ENCODE results near the gene RHOT2. TPM values are rescaled to one million over a fixed set of nuclear protein-coding genes. Genes with fewer than 3 reads are reported as not detected.

RHOT2 gene
- total RNA-seq, 4 donors from 2014 or later, result 110 to 416 (median 239) TPM

DNA sequence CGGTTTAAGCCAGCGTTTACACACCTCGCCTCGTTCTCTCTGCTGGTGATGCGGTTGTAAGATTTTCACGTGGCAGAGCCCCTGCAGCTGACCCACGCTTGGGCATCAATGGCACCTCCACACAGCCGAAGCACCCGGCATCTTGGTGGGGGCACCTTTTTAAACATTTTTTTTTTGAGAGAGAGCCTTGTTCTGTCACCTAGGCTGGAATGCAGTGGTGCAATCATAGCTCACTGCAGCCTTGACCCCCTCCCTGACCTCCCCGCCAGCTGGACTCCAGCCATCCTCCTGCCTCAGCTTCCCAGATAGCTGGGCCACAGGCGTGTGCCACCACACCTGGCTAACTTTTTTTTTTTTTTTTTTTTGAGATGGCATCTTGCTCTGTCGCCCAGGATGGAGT lies 13.9 kb upstream of the RHOT2 start:
- H3K36me3 ChIP-seq, result peaks cover 0 to 17% (median 0%) of the 10 kb centered on the region in 3 donors

DNA sequence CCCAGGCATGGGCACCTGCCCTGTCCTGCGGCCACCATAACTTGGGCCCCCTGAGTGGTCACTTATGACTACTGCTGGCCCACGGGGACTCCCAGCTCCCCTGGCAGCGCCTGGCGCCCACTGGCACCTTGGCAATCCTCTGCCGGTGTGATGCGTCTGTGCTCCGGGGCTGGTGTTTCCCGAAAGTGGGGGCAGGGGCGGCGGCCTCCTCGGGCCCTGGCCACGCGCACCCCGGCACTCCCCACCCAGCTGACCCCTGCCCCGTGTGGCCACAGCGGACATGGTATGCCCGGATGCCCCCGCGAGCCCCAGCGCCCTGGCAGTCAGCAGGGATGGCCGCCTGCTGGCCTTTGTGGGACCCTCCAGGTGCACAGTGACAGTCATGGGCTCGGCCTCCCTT lies 10.4 kb upstream of the RHOT2 start:
- H3K27ac ChIP-seq, result no peak overlapping the region
- peaks cover 0 to 17% (median 0%) of the 10 kb centered on the region in 3 donors for H3K36me3 ChIP-seq
- no peak for DNase-seq
- no peaks in the 10 kb centered on the region for H3K9me3 ChIP-seq
- TF ChIP-seq, protein P1, sequence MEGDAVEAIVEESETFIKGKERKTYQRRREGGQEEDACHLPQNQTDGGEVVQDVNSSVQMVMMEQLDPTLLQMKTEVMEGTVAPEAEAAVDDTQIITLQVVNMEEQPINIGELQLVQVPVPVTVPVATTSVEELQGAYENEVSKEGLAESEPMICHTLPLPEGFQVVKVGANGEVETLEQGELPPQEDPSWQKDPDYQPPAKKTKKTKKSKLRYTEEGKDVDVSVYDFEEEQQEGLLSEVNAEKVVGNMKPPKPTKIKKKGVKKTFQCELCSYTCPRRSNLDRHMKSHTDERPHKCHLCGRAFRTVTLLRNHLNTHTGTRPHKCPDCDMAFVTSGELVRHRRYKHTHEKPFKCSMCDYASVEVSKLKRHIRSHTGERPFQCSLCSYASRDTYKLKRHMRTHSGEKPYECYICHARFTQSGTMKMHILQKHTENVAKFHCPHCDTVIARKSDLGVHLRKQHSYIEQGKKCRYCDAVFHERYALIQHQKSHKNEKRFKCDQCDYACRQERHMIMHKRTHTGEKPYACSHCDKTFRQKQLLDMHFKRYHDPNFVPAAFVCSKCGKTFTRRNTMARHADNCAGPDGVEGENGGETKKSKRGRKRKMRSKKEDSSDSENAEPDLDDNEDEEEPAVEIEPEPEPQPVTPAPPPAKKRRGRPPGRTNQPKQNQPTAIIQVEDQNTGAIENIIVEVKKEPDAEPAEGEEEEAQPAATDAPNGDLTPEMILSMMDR (IDR thresholded peaks at IDR 0.05), result no peak
- no peak for TF ChIP-seq POLR2A (IDR thresholded peaks at IDR 0.05)
- no peak overlapping the region for H3K4me3 ChIP-seq
- H3K27me3 ChIP-seq, result no peaks in the 10 kb centered on the region
- peaks cover 0 to 14% (median 6%) of the 10 kb centered on the region in 4 donors for H3K4me1 ChIP-seq

More for the DNA sequence above, 13.9 kb upstream of the RHOT2 start:
- no peaks in the 10 kb centered on the region for H3K27me3 ChIP-seq
- H3K27ac ChIP-seq, result no peak overlapping the region
- no peaks in the 10 kb centered on the region for H3K9me3 ChIP-seq
- DNase-seq, result no peak
- peaks cover 0 to 16% (median 5%) of the 10 kb centered on the region in 4 donors for H3K4me1 ChIP-seq
- TF ChIP-seq POLR2A (IDR thresholded peaks at IDR 0.05), result no peak
- TF ChIP-seq, protein P1 (IDR thresholded peaks at IDR 0.05), result no peak
- no peak overlapping the region for H3K4me3 ChIP-seq

DNA sequence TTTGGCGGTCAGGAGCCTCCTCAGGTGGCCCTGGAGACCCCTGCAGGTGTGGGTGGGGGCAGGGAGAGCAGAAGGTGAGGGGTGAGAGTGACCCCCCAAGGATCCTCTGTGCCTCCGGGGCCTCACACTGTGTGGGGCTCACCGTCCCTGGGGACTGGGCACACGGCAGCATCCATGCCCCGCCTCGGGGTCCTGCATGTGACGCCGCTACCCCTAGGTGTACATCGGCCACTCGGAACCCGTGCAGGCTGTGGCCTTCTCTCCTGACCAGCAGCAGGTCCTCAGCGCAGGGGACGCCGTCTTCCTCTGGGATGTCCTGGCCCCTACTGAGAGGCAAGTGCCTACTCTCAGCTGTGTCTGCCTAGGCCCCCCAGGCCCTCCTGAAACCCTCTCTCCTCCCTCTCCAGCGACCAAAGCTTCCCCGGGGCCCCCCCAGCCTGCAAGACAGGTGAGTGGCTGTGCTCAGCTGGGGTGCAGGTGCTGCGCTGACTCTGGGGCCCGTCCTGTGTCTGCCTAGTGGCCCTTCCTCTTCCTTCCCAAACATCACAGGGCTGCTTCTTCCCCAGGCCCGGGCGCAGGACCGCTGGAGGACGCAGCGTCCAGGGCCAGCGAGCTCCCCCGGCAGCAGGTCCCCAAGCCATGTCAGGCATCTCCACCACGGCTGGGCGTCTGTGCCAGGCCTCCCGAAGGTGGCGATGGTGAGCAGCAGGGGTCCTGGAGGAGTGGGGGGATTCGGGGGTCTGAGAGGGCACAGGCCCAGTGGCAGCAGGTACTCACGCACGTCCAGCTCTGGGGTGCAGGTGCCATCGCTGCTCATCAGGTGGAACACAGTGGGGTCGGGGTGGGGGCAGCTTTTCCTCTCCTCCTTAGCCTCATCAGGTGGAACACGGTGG lies 9.0 kb upstream of the RHOT2 start:
- Histone ChIP-seq H3K4me3 (no peak overlapping the region), H3K36me3 (peaks cover 0 to 11% (median 0%) of the 10 kb centered on the region in 3 donors), H3K9me3 (no peaks in the 10 kb centered on the region), H3K27me3 (no peaks in the 10 kb centered on the region), H3K27ac (no peak overlapping the region), H3K4me1 (peaks cover 0 to 14% (median 6%) of the 10 kb centered on the region in 4 donors)
- DNase-seq, result no peak
- TF ChIP-seq, protein P1 (IDR thresholded peaks at IDR 0.05), result no peak
- TF ChIP-seq POLR2A (IDR thresholded peaks at IDR 0.05), result no peak

DNA sequence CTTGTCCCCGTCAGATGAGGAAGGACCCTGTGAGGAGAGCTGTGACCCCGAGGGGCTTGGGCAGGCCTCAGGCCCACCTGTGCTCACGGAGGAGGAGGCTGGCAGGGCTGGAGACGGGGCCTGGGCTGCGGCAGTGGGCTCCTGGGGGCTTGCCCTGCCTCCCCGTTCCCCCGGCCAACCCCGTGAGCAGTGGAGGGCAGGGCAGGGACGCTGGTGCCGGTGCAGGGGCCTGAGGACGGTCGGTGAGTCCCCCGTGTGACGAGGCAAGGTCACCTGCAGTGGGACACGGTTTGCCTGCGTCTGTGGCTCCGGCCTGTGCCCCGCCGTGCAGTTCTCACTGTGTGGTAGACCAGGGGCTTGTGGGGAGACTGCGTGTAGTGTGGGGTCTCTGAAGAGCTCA lies 8.3 kb upstream of the RHOT2 start:
- TF ChIP-seq, protein P1 (IDR thresholded peaks at IDR 0.05), result no peak
- TF ChIP-seq POLR2A (IDR thresholded peaks at IDR 0.05), result no peak
- Histone ChIP-seq H3K4me1 (peaks cover 0 to 14% (median 6%) of the 10 kb centered on the region in 4 donors), H3K27me3 (no peaks in the 10 kb centered on the region), H3K9me3 (no peaks in the 10 kb centered on the region), H3K4me3 (no peak overlapping the region), H3K36me3 (peaks cover 0 to 11% (median 0%) of the 10 kb centered on the region in 3 donors), H3K27ac (no peak overlapping the region)
- no peak for DNase-seq

DNA sequence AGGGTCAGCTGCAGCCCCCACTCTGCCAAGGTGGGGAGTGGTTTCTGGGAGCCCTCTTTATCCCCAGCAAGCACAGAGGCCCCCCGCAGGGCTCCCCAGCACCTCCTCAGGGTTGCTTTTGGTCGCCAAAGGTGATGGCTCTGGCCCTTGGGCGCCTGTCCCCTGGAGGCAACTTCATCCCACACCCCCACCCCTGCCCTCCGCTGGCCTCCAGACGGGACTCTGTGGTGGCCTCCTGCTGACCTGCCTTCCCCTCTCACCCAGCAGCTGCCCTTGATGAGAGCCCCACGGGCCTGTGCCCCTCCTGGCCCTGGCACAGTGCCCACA lies 7.8 kb upstream of the RHOT2 start:
- Histone ChIP-seq H3K4me1 (peaks cover 0 to 14% (median 6%) of the 10 kb centered on the region in 4 donors), H3K4me3 (peak overlapping the region in 3 of 4 donors; percentile 7 to 27 (median 16))
- TF ChIP-seq, protein P1 (IDR thresholded peaks at IDR 0.05), result no peak
- no peak for TF ChIP-seq POLR2A (IDR thresholded peaks at IDR 0.05)

More for the DNA sequence above, 7.8 kb upstream of the RHOT2 start:
- peaks cover 0 to 11% (median 0%) of the 10 kb centered on the region in 3 donors for H3K36me3 ChIP-seq
- H3K27me3 ChIP-seq, result no peaks in the 10 kb centered on the region
- no peaks in the 10 kb centered on the region for H3K9me3 ChIP-seq
- peak overlapping the region; percentile 43 to 64 (median 61) for H3K27ac ChIP-seq
- DNase-seq, result no peak

Measured in Peyer's patch (tissue), 4 donors.